K562 (cell line): ENCODE results near the gene BAIAP3. TPM values are rescaled to one million over a fixed set of nuclear protein-coding genes. Genes with fewer than 3 reads are reported as not detected.

ENCODE experiments used
- EGR1 ChIP-seq: fragments of 450-650 bp; conservative IDR thresholded peaks from 2 replicates; pipeline ENCODE4 v1.6.1; 2017; ENCODE audit warnings: mild to moderate bottlenecking
- FOXM1 ChIP-seq, 2 experiments: fragments of 450-650 bp in 1 of 2; sonication (generic) in 1 of 2; formaldehyde crosslinking in 1 of 2; IDR thresholded peaks; 2 replicates each; pipeline versions ENCODE4 v1.6.1 to v1.9.0; 2017 to 2022; ENCODE audit warnings: low read depth in 2 of 2, mild to moderate bottlenecking in 2 of 2, missing genetic modification reagents in 1 of 2, moderate library complexity in 1 of 2
- NFXL1 ChIP-seq: fragments of 450-650 bp; formaldehyde crosslinking; IDR thresholded peaks from 2 replicates; pipeline ENCODE4 v1.4.0; 2021; ENCODE audit warnings: mild to moderate bottlenecking
- POLR2AphosphoS5 ChIP-seq: IDR thresholded peaks from 2 replicates; pipeline ENCODE4 v1.6.1; 2011; ENCODE audit warnings: mild to moderate bottlenecking, low read depth, low read length, moderate library complexity; ENCODE audit not compliant: control insufficient read depth, insufficient read depth
- TRIM24 ChIP-seq, 2 experiments: fragments of 450-650 bp; IDR thresholded peaks; 2 replicates each; pipeline ENCODE4 v1.6.1; 2016
- ZBTB7A ChIP-seq: IDR thresholded peaks from 2 replicates; pipeline ENCODE4 v1.6.1; 2011; ENCODE audit warnings: low read depth, mild to moderate bottlenecking, low read length, moderate library complexity, borderline replicate concordance; ENCODE audit not compliant: control insufficient read depth
- ZNF24 ChIP-seq: fragments of 450-650 bp; IDR thresholded peaks from 2 replicates; pipeline ENCODE4 v1.6.1; 2016
- ZNF347 ChIP-seq: fragments of 450-650 bp; formaldehyde crosslinking; IDR thresholded peaks from 2 replicates; pipeline ENCODE4 v1.4.0; 2020; ENCODE audit warnings: low read depth, mild to moderate bottlenecking, moderate library complexity
- ZNF586 ChIP-seq: fragments of 450-650 bp; formaldehyde crosslinking; conservative IDR thresholded peaks from 2 replicates; pipeline ENCODE4 v1.4.0; 2020; ENCODE audit warnings: mild to moderate bottlenecking, moderate library complexity
- polyA plus RNA-seq, 8 experiments: library from polyadenylated mRNA; depleted of rRNA in 4 of 8; stranded (reverse) in 5 of 8; unstranded in 3 of 8; fragments of >200 nt; fragmentation: Nextera tagmentation in 2 of 8; fragmentation: Illumina TruSeq in 1 of 8; extraction: Ambion mirVana in 2 of 8; extraction: Trizol in 1 of 8; gene quantifications; 2 replicates each; pipeline versions ENCODE4 v1.2.1 to v1.2.3, GENCODE V29; 2011 to 2014; ENCODE audit warnings: inconsistent platforms in 1 of 8, missing spikeins in 1 of 8
- total RNA-seq, 7 experiments: library from RNA; depleted of rRNA in 6 of 7; stranded (reverse); fragments of >200 nt in 6 of 7; fragmentation: Illumina TruSeq in 2 of 7; extraction: Trizol in 2 of 7; gene quantifications; 2 replicates each; pipeline versions ENCODE4 v1.2.1 to v1.2.3, GENCODE V29; 2011 to 2021; ENCODE audit warnings: low replicate concordance in 1 of 7
- TF ChIP-seq, protein P1 (sequence below), 2 experiments: fragments of 450-650 bp; IDR thresholded peaks; 2 replicates each; pipeline ENCODE4 v1.6.1; 2018; ENCODE audit warnings: mild to moderate bottlenecking in 2 of 2, low read depth in 1 of 2; ENCODE audit not compliant: partially characterized antibody in 2 of 2
- TF ChIP-seq, protein P2 (sequence below), 2 experiments: fragments of 450-650 bp in 1 of 2; sonication (generic) in 1 of 2; formaldehyde crosslinking in 1 of 2; IDR thresholded peaks in 1 of 2; conservative IDR thresholded peaks in 1 of 2; 2 replicates each; pipeline versions ENCODE4 v1.6.1 to v1.8.1; 2016 to 2023; ENCODE audit warnings: mild to moderate bottlenecking in 2 of 2, moderate library complexity in 2 of 2, inconsistent platforms in 1 of 2, missing genetic modification reagents in 1 of 2
- TF ChIP-seq, protein P3 (sequence below): fragments of 450-650 bp; IDR thresholded peaks from 2 replicates; pipeline ENCODE4 v1.6.1; 2018; ENCODE audit warnings: mild to moderate bottlenecking, low read depth; ENCODE audit not compliant: partially characterized antibody
- TF ChIP-seq, protein P4 (sequence below): fragments of 450-650 bp; formaldehyde crosslinking; conservative IDR thresholded peaks from 2 replicates; pipeline ENCODE4 v1.4.0; 2022; ENCODE audit warnings: mild to moderate bottlenecking, missing genetic modification characterization
- TF ChIP-seq, protein P5 (sequence below): fragments of 200-800 bp; sonication (Bioruptor generic); IDR thresholded peaks from 2 replicates; pipeline ENCODE4 v1.6.1; 2017; ENCODE audit warnings: missing genetic modification characterization, missing compliant biosample characterization

Gene BAIAP3
- total and polyA plus RNA-seq, 9 of the 15 experiments (the other 6 are each of a cell fraction or from before 2014, with no cell fraction given) = 0.03 to 4.5 (median 0.57) TPM; not detected in 1

DNA sequence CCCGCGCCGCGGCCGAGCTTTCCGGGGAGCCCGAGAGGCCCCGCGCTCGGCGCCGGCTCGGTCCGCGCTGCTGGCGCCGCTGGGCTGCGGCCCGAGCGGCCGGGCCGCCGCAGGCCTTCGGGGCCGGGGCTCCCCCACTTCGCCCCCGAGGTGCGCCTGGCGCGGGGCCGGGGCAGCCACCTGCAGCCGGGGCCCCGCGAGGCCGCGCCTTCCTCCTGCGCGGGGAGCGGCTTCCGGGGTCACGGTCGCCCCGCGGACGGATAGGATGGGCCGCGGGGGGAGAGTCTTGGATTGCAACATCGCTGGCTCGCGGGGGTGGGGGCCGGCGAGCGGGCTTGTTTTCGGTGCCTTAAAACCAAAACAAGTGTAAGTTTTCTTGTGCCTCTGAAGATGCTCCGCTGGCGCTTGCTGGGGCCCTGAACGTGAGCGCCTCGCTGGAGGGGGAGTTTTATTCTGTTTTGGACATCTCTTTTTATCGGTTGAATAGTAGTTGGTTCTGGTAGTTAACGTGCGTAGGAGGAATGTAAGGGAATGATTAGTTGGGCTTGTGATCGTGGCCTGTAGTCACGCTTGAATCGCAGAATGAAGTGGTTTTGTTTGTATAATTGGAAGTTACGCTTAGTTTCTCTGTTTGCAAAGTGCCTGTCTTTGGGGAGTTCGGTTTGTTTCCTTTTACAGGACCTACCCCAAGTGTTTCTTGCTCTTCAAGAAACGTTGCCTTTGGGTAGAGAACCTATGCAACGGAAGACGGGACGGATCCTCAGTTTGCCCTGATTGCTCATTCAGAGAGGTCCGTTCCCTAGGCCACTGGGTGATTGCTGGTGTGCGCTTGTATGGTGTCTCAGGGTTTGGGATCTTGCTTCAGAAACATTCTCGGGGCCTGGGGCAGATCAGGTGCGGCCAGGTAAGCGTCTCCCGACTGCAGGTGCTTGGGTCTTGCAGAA is 23.3 kb upstream of the BAIAP3 start (continued):
- TF ChIP-seq, protein P1, sequence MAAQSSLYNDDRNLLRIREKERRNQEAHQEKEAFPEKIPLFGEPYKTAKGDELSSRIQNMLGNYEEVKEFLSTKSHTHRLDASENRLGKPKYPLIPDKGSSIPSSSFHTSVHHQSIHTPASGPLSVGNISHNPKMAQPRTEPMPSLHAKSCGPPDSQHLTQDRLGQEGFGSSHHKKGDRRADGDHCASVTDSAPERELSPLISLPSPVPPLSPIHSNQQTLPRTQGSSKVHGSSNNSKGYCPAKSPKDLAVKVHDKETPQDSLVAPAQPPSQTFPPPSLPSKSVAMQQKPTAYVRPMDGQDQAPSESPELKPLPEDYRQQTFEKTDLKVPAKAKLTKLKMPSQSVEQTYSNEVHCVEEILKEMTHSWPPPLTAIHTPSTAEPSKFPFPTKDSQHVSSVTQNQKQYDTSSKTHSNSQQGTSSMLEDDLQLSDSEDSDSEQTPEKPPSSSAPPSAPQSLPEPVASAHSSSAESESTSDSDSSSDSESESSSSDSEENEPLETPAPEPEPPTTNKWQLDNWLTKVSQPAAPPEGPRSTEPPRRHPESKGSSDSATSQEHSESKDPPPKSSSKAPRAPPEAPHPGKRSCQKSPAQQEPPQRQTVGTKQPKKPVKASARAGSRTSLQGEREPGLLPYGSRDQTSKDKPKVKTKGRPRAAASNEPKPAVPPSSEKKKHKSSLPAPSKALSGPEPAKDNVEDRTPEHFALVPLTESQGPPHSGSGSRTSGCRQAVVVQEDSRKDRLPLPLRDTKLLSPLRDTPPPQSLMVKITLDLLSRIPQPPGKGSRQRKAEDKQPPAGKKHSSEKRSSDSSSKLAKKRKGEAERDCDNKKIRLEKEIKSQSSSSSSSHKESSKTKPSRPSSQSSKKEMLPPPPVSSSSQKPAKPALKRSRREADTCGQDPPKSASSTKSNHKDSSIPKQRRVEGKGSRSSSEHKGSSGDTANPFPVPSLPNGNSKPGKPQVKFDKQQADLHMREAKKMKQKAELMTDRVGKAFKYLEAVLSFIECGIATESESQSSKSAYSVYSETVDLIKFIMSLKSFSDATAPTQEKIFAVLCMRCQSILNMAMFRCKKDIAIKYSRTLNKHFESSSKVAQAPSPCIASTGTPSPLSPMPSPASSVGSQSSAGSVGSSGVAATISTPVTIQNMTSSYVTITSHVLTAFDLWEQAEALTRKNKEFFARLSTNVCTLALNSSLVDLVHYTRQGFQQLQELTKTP (IDR thresholded peaks at IDR 0.05; ENCODE audit: low read depth in 1 of 2, partially characterized antibody in 2 of 2) = no peak
- TF ChIP-seq EGR1 = peak; percentile 78
- TF ChIP-seq, protein P2, sequence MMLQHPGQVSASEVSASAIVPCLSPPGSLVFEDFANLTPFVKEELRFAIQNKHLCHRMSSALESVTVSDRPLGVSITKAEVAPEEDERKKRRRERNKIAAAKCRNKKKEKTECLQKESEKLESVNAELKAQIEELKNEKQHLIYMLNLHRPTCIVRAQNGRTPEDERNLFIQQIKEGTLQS (IDR thresholded peaks at IDR 0.05) = peak; percentile 50; the same call in 1 of the 2 replicates
- TF ChIP-seq, protein P2 (CRISPR knock-in tag; conservative IDR thresholded peaks at IDR 0.05) = no peak
- 0 out of 2 replicates have a peak, but pooled peaks have one; percentile 9 for TF ChIP-seq POLR2AphosphoS5
- TF ChIP-seq ZBTB7A = peak; percentile 36; the same call in 1 of the 2 replicates
- TF ChIP-seq TRIM24 (IDR thresholded peaks at IDR 0.05) = peak in 1 of 2 experiments; percentile 41; a peak in 1 of 4 replicates
- no peak for TF ChIP-seq ZNF586 (CRISPR knock-in tag)
- TF ChIP-seq ZNF347 (CRISPR knock-in tag) = no peak
- no peak for TF ChIP-seq FOXM1 (IDR thresholded peaks at IDR 0.05; ENCODE audit: low read depth)
- TF ChIP-seq FOXM1 (CRISPR knock-in tag; IDR thresholded peaks at IDR 0.05; ENCODE audit: low read depth) = no peak
- TF ChIP-seq, protein P3, sequence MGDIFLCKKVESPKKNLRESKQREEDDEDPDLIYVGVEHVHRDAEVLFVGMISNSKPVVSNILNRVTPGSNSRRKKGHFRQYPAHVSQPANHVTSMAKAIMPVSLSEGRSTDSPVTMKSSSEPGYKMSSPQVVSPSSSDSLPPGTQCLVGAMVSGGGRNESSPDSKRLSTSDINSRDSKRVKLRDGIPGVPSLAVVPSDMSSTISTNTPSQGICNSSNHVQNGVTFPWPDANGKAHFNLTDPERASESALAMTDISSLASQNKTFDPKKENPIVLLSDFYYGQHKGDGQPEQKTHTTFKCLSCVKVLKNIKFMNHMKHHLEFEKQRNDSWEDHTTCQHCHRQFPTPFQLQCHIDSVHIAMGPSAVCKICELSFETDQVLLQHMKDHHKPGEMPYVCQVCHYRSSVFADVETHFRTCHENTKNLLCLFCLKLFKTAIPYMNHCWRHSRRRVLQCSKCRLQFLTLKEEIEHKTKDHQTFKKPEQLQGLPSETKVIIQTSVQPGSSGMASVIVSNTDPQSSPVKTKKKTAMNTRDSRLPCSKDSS = no peak
- no peak for TF ChIP-seq NFXL1 (CRISPR knock-in tag)
- peak; percentile 45; the same call in 1 of the 2 replicates for TF ChIP-seq ZNF24
- TF ChIP-seq, protein P4, sequence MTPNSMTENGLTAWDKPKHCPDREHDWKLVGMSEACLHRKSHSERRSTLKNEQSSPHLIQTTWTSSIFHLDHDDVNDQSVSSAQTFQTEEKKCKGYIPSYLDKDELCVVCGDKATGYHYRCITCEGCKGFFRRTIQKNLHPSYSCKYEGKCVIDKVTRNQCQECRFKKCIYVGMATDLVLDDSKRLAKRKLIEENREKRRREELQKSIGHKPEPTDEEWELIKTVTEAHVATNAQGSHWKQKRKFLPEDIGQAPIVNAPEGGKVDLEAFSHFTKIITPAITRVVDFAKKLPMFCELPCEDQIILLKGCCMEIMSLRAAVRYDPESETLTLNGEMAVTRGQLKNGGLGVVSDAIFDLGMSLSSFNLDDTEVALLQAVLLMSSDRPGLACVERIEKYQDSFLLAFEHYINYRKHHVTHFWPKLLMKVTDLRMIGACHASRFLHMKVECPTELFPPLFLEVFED (CRISPR knock-in tag) = no peak
- TF ChIP-seq, protein P5, sequence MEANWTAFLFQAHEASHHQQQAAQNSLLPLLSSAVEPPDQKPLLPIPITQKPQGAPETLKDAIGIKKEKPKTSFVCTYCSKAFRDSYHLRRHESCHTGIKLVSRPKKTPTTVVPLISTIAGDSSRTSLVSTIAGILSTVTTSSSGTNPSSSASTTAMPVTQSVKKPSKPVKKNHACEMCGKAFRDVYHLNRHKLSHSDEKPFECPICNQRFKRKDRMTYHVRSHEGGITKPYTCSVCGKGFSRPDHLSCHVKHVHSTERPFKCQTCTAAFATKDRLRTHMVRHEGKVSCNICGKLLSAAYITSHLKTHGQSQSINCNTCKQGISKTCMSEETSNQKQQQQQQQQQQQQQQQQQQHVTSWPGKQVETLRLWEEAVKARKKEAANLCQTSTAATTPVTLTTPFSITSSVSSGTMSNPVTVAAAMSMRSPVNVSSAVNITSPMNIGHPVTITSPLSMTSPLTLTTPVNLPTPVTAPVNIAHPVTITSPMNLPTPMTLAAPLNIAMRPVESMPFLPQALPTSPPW (CRISPR knock-in tag) = peak; percentile 91
